Prostate gland (tissue), 2 donors: ENCODE measurements around the gene RTP5.

Source experiments
- CTCF ChIP-seq, 4 experiments: fragments of 200-600 bp in 2 of 4; fragments of 450-650 bp in 2 of 4; sonication (generic) in 2 of 4; IDR thresholded peaks; 1 replicate in 3 of 4; 2 replicates in 1 of 4; pipeline ENCODE4 v1.5.1; 2016 to 2019; ENCODE audit warnings: antibody characterized with exemption in 4 of 4, mild to moderate bottlenecking in 2 of 4, moderate library complexity in 2 of 4
- POLR2AphosphoS5 ChIP-seq: sonication (generic); formaldehyde crosslinking; IDR thresholded peaks from one replicate; pipeline ENCODE4 v1.6.1; 2017; ENCODE audit warnings: antibody characterized with exemption

DNA sequence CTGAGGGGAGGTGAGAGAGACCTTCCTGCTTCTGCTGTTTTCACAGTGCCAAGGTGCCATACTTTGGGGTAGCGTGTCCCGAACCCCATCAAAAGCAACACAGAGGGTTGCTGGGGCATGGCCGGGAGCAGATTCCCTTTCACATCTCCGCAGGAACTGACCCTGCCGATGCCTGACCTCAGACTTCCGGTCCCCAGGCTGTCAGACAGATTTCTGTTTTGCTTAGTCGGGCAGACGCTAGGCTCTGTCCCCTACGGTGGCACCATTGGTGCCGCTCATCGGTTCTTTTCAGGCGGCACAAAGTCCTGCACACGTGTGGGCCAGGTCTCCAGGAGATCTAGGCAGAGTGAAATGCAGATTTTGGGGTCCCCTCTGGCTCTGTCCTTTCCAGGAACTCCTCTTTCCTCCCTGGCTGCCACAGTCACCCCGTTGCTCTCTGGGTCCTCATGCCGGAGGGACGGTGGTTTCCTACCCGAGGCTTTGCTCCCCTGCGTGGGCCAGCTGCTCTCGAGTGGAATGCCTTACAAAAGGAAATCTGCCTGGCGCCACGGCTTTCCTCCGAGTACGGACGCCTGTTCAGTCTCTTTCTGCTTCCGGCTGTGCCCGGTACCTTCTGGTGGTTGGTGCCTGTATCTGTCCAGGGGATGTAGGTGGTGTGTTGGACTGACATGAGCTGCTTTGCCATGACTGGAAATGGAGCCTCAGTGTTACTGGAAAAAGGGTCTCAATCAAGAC lies 39.3 kb downstream of the RTP5 start:
- no peak for TF ChIP-seq CTCF (IDR thresholded peaks at IDR 0.05)
- TF ChIP-seq POLR2AphosphoS5, result no peak
